ENCODE data around the gene PCGF3. TPM values are rescaled to one million over a fixed set of nuclear protein-coding genes. Genes with fewer than 3 reads are reported as not detected.
"Not testable (repeated sequence)": the region's sequence is repeated elsewhere in the genome, so short reads cannot be mapped to it uniquely, and the experiment has no call there.

PCGF3 gene
- total RNA-seq, 3 donors from 2014 or later: 60.6 to 71.7 (median 69.4) TPM

- TF ChIP-seq POLR2AphosphoS5 (IDR thresholded peaks at IDR 0.05): no peak
- no peaks in the 10 kb centered on the region for H3K4me1 ChIP-seq
- H3K4me3 ChIP-seq: no peak overlapping the region
- H3K36me3 ChIP-seq: peaks cover 11% of the 10 kb centered on the region
- H3K27me3 ChIP-seq: no peaks in the 10 kb centered on the region
- no peak for DNase-seq (ENCODE audit: low spot score in 2 of 2)
- intact Hi-C loops (cut with DNase I; ENCODE audit: low total_unique reads): no loop called here
- H3K27ac ChIP-seq: no peak overlapping the region
- H3K9me3 ChIP-seq: no peaks in the 10 kb centered on the region
Measured at GRCh38 chr4:735583-735982, 30.0 kb downstream of the PCGF3 start.

GRCh38 chr4:736561-736960, 30.9 kb downstream of the PCGF3 start:
- DNase-seq (ENCODE audit: low spot score in 2 of 2); H3K27ac ChIP-seq; H3K4me1 ChIP-seq; H3K27me3 ChIP-seq; H3K9me3 ChIP-seq; intact Hi-C loops (cut with DNase I; ENCODE audit: low total_unique reads); H3K4me3 ChIP-seq: not testable (repeated sequence)
- H3K36me3 ChIP-seq: peaks cover 11% of the 10 kb centered on the region

GRCh38 chr4:738781-739280, 33.2 kb downstream of the PCGF3 start:
- H3K4me1 ChIP-seq: no peaks in the 10 kb centered on the region
- H3K36me3 ChIP-seq: peaks cover under 1% of the 10 kb centered on the region
- H3K9me3 ChIP-seq: no peaks in the 10 kb centered on the region
- TF ChIP-seq POLR2AphosphoS5 (IDR thresholded peaks at IDR 0.05): no peak
- TF ChIP-seq POLR2A (IDR thresholded peaks at IDR 0.05): no peak
- no peak for TF ChIP-seq CTCF (IDR thresholded peaks at IDR 0.05)
- H3K4me3 ChIP-seq: no peak overlapping the region
- no peak overlapping the region for H3K27ac ChIP-seq
- intact Hi-C loops (cut with DNase I; ENCODE audit: low total_unique reads): no loop called here
- no peak for DNase-seq (ENCODE audit: low spot score in 2 of 2)
- H3K27me3 ChIP-seq: no peaks in the 10 kb centered on the region

- no peaks in the 10 kb centered on the region for H3K4me1 ChIP-seq
- H3K9me3 ChIP-seq: no peaks in the 10 kb centered on the region
- DNase-seq (ENCODE audit: low spot score in 2 of 2): no peak
- intact Hi-C loops (cut with DNase I; ENCODE audit: low total_unique reads): no loop called here
- no peak for TF ChIP-seq CTCF (IDR thresholded peaks at IDR 0.05)
- TF ChIP-seq POLR2A (IDR thresholded peaks at IDR 0.05): no peak
- TF ChIP-seq POLR2AphosphoS5 (IDR thresholded peaks at IDR 0.05): no peak
- no peaks in the 10 kb centered on the region for H3K27me3 ChIP-seq
- no peak overlapping the region for H3K4me3 ChIP-seq
- H3K27ac ChIP-seq: no peak overlapping the region
- no peaks in the 10 kb centered on the region for H3K36me3 ChIP-seq
Measured at GRCh38 chr4:739569-739968, 33.9 kb downstream of the PCGF3 start.

GRCh38 chr4:740011-740410, 34.4 kb downstream of the PCGF3 start:
- Histone ChIP-seq H3K36me3 (no peaks in the 10 kb centered on the region), H3K4me3 (no peak overlapping the region), H3K27ac (no peak overlapping the region), H3K9me3 (no peaks in the 10 kb centered on the region), H3K27me3 (no peaks in the 10 kb centered on the region), H3K4me1 (no peaks in the 10 kb centered on the region)
- no peak for TF ChIP-seq CTCF (IDR thresholded peaks at IDR 0.05)
- TF ChIP-seq POLR2AphosphoS5 (IDR thresholded peaks at IDR 0.05): no peak
- no peak for TF ChIP-seq POLR2A (IDR thresholded peaks at IDR 0.05)
- intact Hi-C loops (cut with DNase I; ENCODE audit: low total_unique reads): no loop called here
- DNase-seq (ENCODE audit: low spot score in 2 of 2): no peak

GRCh38 chr4:740656-741282, 35.1 kb downstream of the PCGF3 start:
- TF ChIP-seq POLR2A (IDR thresholded peaks at IDR 0.05) (no peak), CTCF (IDR thresholded peaks at IDR 0.05) (no peak), POLR2AphosphoS5 (IDR thresholded peaks at IDR 0.05) (no peak)
- H3K9me3 ChIP-seq: no peaks in the 10 kb centered on the region
- no peak for DNase-seq (ENCODE audit: low spot score in 2 of 2)
- no peak overlapping the region for H3K4me3 ChIP-seq
- intact Hi-C loops (cut with DNase I; ENCODE audit: low total_unique reads): no loop called here
- H3K27ac ChIP-seq: no peak overlapping the region
- H3K36me3 ChIP-seq: no peaks in the 10 kb centered on the region
- no peaks in the 10 kb centered on the region for H3K27me3 ChIP-seq
- H3K4me1 ChIP-seq: no peaks in the 10 kb centered on the region
